IMR-90 (cell line): ENCODE measurements around the gene NCCRP1. TPM values are rescaled to one million over a fixed set of nuclear protein-coding genes. Genes with fewer than 3 reads are reported as not detected.

Experiments
- ATAC-seq: fragments of 200-7000 bp; cut with Tn5 transposase; 2 replicates; pipeline ENCODE4 v1.9.1; 2020; ENCODE audit warnings: low read depth, mild to moderate bottlenecking, moderate library complexity
- BruUV-seq: library from RNA; stranded (reverse); fragments of 400-500 nt; replicated peaks from 2 replicates; lab custom pipeline; 2021; lab: Mats Ljungman, UMichigan
- CTCF ChIA-PET: fragments of 300-600 bp; formaldehyde crosslinking; extraction: SDS; loops from one replicate; lab custom pipeline; 2021; ENCODE audit warnings: antibody characterized with exemption; lab: Yijun Ruan, JAX
- POLR2A ChIA-PET: fragments of 300-600 bp; sonication (Branson Sonifier 250); formaldehyde crosslinking; loops from one replicate; lab custom pipeline; 2022; ENCODE audit warnings: antibody characterized with exemption; ENCODE audit not compliant: unreplicated experiment; lab: Charles Lee
- DNase-seq: peaks from one replicate; pipeline ENCODE4 v3.0.0; 2013
- H2AFZ ChIP-seq: replicated peaks from 2 replicates; pipeline ENCODE3; 2013; ENCODE audit warnings: low read length, mild to moderate bottlenecking; ENCODE audit not compliant: poor library complexity
- H2AK5ac ChIP-seq: 2 replicates; pipeline ENCODE4 v1.6.1; 2013; ENCODE audit warnings: low read depth, low read length, inconsistent platforms
- H2AK9ac ChIP-seq: replicated peaks from 2 replicates; pipeline ENCODE3; 2013; ENCODE audit warnings: mild to moderate bottlenecking, low read depth, low read length, moderate library complexity; ENCODE audit not compliant: poor library complexity
- H2BK120ac ChIP-seq: 2 replicates; pipeline ENCODE4 v1.6.1; 2013; ENCODE audit warnings: low read depth, low read length, inconsistent platforms
- H2BK15ac ChIP-seq: 3 replicates; pipeline ENCODE4 v1.6.1; 2013; ENCODE audit warnings: low read depth, low read length, inconsistent platforms
- H2BK20ac ChIP-seq: 2 replicates; pipeline ENCODE4 v1.6.1; 2013; ENCODE audit warnings: low read depth, mild to moderate bottlenecking, inconsistent platforms, low read length, moderate library complexity
- H2BK5ac ChIP-seq: 2 replicates; pipeline ENCODE4 v1.6.1; 2013; ENCODE audit warnings: mild to moderate bottlenecking, low read depth, low read length, inconsistent platforms; ENCODE audit not compliant: poor library complexity, severe bottlenecking
- H3K14ac ChIP-seq: replicated peaks from 2 replicates; pipeline ENCODE4 v1.6.1; 2013; ENCODE audit warnings: low read depth, low read length, inconsistent platforms
- H3K18ac ChIP-seq: 2 replicates; pipeline ENCODE4 v1.6.1; 2013; ENCODE audit warnings: low read depth, low read length, control low read depth
- H3K23ac ChIP-seq: 2 replicates; pipeline ENCODE4 v1.6.1; 2013; ENCODE audit warnings: low read depth, low read length, inconsistent platforms
- H3K27ac ChIP-seq: 2 replicates; pipeline ENCODE4 v1.5.1; 2013; ENCODE audit warnings: mild to moderate bottlenecking, control low read depth, low read length; ENCODE audit not compliant: insufficient read depth
- H3K27me3 ChIP-seq: 2 replicates; pipeline ENCODE4 v1.6.1; 2013; ENCODE audit warnings: low read length; ENCODE audit not compliant: control insufficient read depth, insufficient read depth
- H3K36me3 ChIP-seq: 2 replicates; pipeline ENCODE4 v1.6.1; 2013; ENCODE audit warnings: low read length, mixed read lengths; ENCODE audit not compliant: control insufficient read depth, insufficient read depth
- H3K4ac ChIP-seq: 2 replicates; pipeline ENCODE4 v1.6.1; 2013; ENCODE audit warnings: low read depth, low read length, inconsistent platforms
- H3K4me1 ChIP-seq: 2 replicates; pipeline ENCODE4 v1.6.1; 2013; ENCODE audit warnings: low read length, mixed read lengths; ENCODE audit not compliant: control insufficient read depth, insufficient read depth
- H3K4me2 ChIP-seq: 2 replicates; pipeline ENCODE4 v1.6.1; 2013; ENCODE audit warnings: low read depth, mild to moderate bottlenecking, control low read depth, low read length, moderate library complexity
- H3K4me3 ChIP-seq: 2 replicates; pipeline ENCODE4 v1.5.1; 2013; ENCODE audit warnings: low read depth, mild to moderate bottlenecking, control low read depth, low read length, moderate library complexity; ENCODE audit not compliant: insufficient read depth
- H3K56ac ChIP-seq: 2 replicates; pipeline ENCODE4 v1.6.1; 2013; ENCODE audit warnings: low read length, inconsistent platforms; ENCODE audit not compliant: insufficient read depth; ENCODE audit errors: extremely low read depth
- H3K79me1 ChIP-seq, 2 experiments: 2 replicates each; pipeline ENCODE4 v1.6.1; 2013; ENCODE audit warnings: low read length in 2 of 2, inconsistent platforms in 1 of 2, low read depth in 1 of 2
- H3K9ac ChIP-seq: 2 replicates; pipeline ENCODE4 v1.6.1; 2013; ENCODE audit warnings: low read depth, low read length, control low read depth
- H3K9me1 ChIP-seq: 2 replicates; pipeline ENCODE4 v1.6.1; 2013; ENCODE audit warnings: low read length, inconsistent platforms; ENCODE audit not compliant: insufficient read depth
- H3K9me3 ChIP-seq: 2 replicates; pipeline ENCODE4 v1.6.1; 2013; ENCODE audit warnings: low read length; ENCODE audit not compliant: control insufficient read depth, insufficient read depth
- H4K20me1 ChIP-seq: 2 replicates; pipeline ENCODE4 v1.6.1; 2013; ENCODE audit warnings: low read length, inconsistent platforms; ENCODE audit not compliant: insufficient read depth
- H4K5ac ChIP-seq: 2 replicates; pipeline ENCODE4 v1.6.1; 2013; ENCODE audit warnings: mild to moderate bottlenecking, low read depth, low read length, control low read depth
- H4K8ac ChIP-seq, 2 experiments: 2 replicates each; pipeline ENCODE4 v1.6.1; 2013; ENCODE audit warnings: low read depth in 2 of 2, low read length in 2 of 2, control low read depth in 1 of 2, inconsistent platforms in 1 of 2
- H4K91ac ChIP-seq: 2 replicates; pipeline ENCODE4 v1.6.1; 2013; ENCODE audit warnings: low read depth, low read length, inconsistent platforms; ENCODE audit not compliant: insufficient read depth
- ELK1 ChIP-seq: fragments of 150-350 bp; IDR thresholded peaks from 2 replicates; pipeline ENCODE4 v1.6.1; 2016; ENCODE audit warnings: low read depth, mild to moderate bottlenecking, low read length, moderate library complexity, borderline replicate concordance
- NFE2L2 ChIP-seq: fragments of 150-350 bp; IDR thresholded peaks from 2 replicates; pipeline ENCODE4 v1.6.1; 2016; ENCODE audit warnings: low read depth, mild to moderate bottlenecking, low read length
- WGBS, 2 experiments: methylation state at CpG; one replicate each; pipeline versions ENCODE4 v1.1.5 to v1.1.7; 2013; ENCODE audit warnings: missing lambda C conversion rate in 2 of 2; ENCODE audit not compliant: insufficient read length in 1 of 2; ENCODE audit errors: extremely low coverage in 2 of 2; 5-methylcytosine and 5-hydroxymethylcytosine counted together
- dilution Hi-C: fragments of 300-500 bp; cut with HindIII; formaldehyde crosslinking; loops from one replicate; pipeline ENCODE4 v1.14.3; 2018; ENCODE audit warnings: low sequenced_read_pairs; ENCODE audit not compliant: unreplicated experiment
- in situ Hi-C: fragments of 300-500 bp; cut with MboI; formaldehyde crosslinking; loops from 3 replicates; pipeline ENCODE4 v1.14.3; 2019; ENCODE audit warnings: low sequenced_read_pairs, inconsistent platforms, mixed read lengths
- intact Hi-C: fragments of 100-400 bp; cut with micrococcal nuclease; formaldehyde crosslinking; loops from 2 replicates; pipeline ENCODE4 v1.10.0; 2022
- polyA plus RNA-seq, 3 experiments: library from polyadenylated mRNA; depleted of rRNA; stranded (reverse); fragments of >200 nt; gene quantifications; 2 replicates each; pipeline ENCODE4 v1.2.3, GENCODE V29; 2012; ENCODE audit warnings: low replicate concordance in 1 of 3
- total RNA-seq: library from RNA; depleted of rRNA; stranded (reverse); fragments of >200 nt; gene quantifications from 2 replicates; pipeline ENCODE4 v1.2.3, GENCODE V29; 2012

Gene NCCRP1
- total and polyA plus RNA-seq, 2 of the 4 experiments (the other 2 are of a cell fraction): not detected

- WGBS, 2 experiments: 86% methylated on average over 4 of the region's 5 CpGs; no CpG with 5 or more reads in 1 of the 2 experiments
- CTCF ChIA-PET: no interaction called here
Observed at GRCh38 chr19:39217094-39217493, 20.3 kb downstream of the NCCRP1 start.

More at GRCh38 chr19:39217094-39217493, 20.3 kb downstream of the NCCRP1 start:
- H3K4ac ChIP-seq: no peak overlapping the region
- H3K27me3 ChIP-seq: peaks cover 19% of the 10 kb centered on the region
- no peaks in the 10 kb centered on the region for H4K20me1 ChIP-seq
- ATAC-seq (no peak), DNase-seq (no peak)
- no peak overlapping the region for H3K4me2 ChIP-seq
- H3K9me3 ChIP-seq: peaks cover 5% of the 10 kb centered on the region
- H4K8ac ChIP-seq: no peak overlapping the region
- no peak overlapping the region for H2AFZ ChIP-seq
- H2BK120ac ChIP-seq: no peak overlapping the region
- H3K4me3 ChIP-seq: no peak overlapping the region
- no peak overlapping the region for H2BK20ac ChIP-seq
- no peaks in the 10 kb centered on the region for H3K36me3 ChIP-seq
- H2BK5ac ChIP-seq: no peak overlapping the region
- dilution Hi-C loops: no loop called here
- POLR2A ChIA-PET: interaction anchor here (0.6 kb wide), 1 partner anchor 171 kb away, joined by 3 read pairs; no protein-coding TSS in a partner anchor
- in situ Hi-C loops: loop anchor here (25.0 kb wide), 1 partner anchor 755 kb away; no protein-coding TSS in a partner anchor
- intact Hi-C loops: loop anchor here (10.0 kb wide), 1 partner anchor 68 kb away; no protein-coding TSS in a partner anchor
- H3K14ac ChIP-seq: no peak overlapping the region
- no peaks in the 10 kb centered on the region for H3K79me1 ChIP-seq
- no peak for TF ChIP-seq ELK1
- no peak for TF ChIP-seq NFE2L2
- no peak overlapping the region for H3K23ac ChIP-seq
- H3K4me1 ChIP-seq: no peaks in the 10 kb centered on the region
- no peak overlapping the region for H2AK9ac ChIP-seq
- no peak overlapping the region for H3K18ac ChIP-seq
- no peak overlapping the region for H3K56ac ChIP-seq
- no peak overlapping the region for H2BK15ac ChIP-seq
- H4K91ac ChIP-seq: no peak overlapping the region
- no peak overlapping the region for H3K27ac ChIP-seq
- H3K9me1 ChIP-seq: no peaks in the 10 kb centered on the region
- no peak overlapping the region for H2AK5ac ChIP-seq
- BruUV-seq: no TSS peak
- no peak overlapping the region for H3K9ac ChIP-seq
- no peak overlapping the region for H4K5ac ChIP-seq
